GM18517 (cell line): Measurements from ENCODE around the gene NUMA1.

Source experiments
- ATAC-seq: cut with Tn5 transposase; IDR thresholded peaks from one replicate; pipeline ENCODE4 v1.9.1; 2021; ENCODE audit warnings: mild to moderate bottlenecking, moderate library complexity; ENCODE audit not compliant: unreplicated experiment

NUMA1 gene

GRCh38 chr11:71979094-71979493, 101.2 kb downstream of the NUMA1 start:
- ATAC-seq = no peak

- no peak for ATAC-seq
These were observed 102.5 kb downstream of the NUMA1 start for GRCh38 chr11:71977743-71978418.

- no peak for ATAC-seq
These were observed 103.3 kb downstream of the NUMA1 start for GRCh38 chr11:71977090-71977489.

GRCh38 chr11:71976551-71976950, 103.8 kb downstream of the NUMA1 start:
- no peak for ATAC-seq

- ATAC-seq = no peak
These were observed 108.7 kb downstream of the NUMA1 start for GRCh38 chr11:71971680-71972079.

GRCh38 chr11:71964641-71965040, 115.7 kb downstream of the NUMA1 start:
- ATAC-seq = no peak

GRCh38 chr11:71963468-71963867, 116.9 kb downstream of the NUMA1 start:
- ATAC-seq = no peak

GRCh38 chr11:71962428-71963038, 117.8 kb downstream of the NUMA1 start:
- peak; percentile 77 for ATAC-seq

- ATAC-seq = no peak
These were observed 124.4 kb downstream of the NUMA1 start for GRCh38 chr11:71955898-71956456.
